ENCODE data around the gene TBC1D1. TPM values are rescaled to one million over a fixed set of nuclear protein-coding genes. Genes with fewer than 3 reads are reported as not detected.

The TBC1D1 gene
- polyA plus RNA-seq, 1 donor from 2014 or later, result 23.2 TPM

GRCh38 chr4:38105475-38106220 lies 214.8 kb downstream of the TBC1D1 start:
- H3K4me2 ChIP-seq (ENCODE audit: low read length), result no peak overlapping the region
- TF ChIP-seq TAF1 (IDR thresholded peaks at IDR 0.05; ENCODE audit: low read depth) (no peak), EP300 (conservative IDR thresholded peaks at IDR 0.05; ENCODE audit: poor library complexity, severe bottlenecking) (no peak), POLR2AphosphoS5 (IDR thresholded peaks at IDR 0.05) (no peak), RAD21 (conservative IDR thresholded peaks at IDR 0.05) (no peak), EZH2 (IDR thresholded peaks at IDR 0.05; ENCODE audit: borderline replicate concordance, insufficient read depth, low read length, poor library complexity, severe bottlenecking) (no peak), SMC3 (conservative IDR thresholded peaks at IDR 0.05; ENCODE audit: poor library complexity) (no peak), MXI1 (conservative IDR thresholded peaks at IDR 0.05; ENCODE audit: poor library complexity, severe bottlenecking) (no peak)
- TF ChIP-seq, protein P1, sequence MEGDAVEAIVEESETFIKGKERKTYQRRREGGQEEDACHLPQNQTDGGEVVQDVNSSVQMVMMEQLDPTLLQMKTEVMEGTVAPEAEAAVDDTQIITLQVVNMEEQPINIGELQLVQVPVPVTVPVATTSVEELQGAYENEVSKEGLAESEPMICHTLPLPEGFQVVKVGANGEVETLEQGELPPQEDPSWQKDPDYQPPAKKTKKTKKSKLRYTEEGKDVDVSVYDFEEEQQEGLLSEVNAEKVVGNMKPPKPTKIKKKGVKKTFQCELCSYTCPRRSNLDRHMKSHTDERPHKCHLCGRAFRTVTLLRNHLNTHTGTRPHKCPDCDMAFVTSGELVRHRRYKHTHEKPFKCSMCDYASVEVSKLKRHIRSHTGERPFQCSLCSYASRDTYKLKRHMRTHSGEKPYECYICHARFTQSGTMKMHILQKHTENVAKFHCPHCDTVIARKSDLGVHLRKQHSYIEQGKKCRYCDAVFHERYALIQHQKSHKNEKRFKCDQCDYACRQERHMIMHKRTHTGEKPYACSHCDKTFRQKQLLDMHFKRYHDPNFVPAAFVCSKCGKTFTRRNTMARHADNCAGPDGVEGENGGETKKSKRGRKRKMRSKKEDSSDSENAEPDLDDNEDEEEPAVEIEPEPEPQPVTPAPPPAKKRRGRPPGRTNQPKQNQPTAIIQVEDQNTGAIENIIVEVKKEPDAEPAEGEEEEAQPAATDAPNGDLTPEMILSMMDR (IDR thresholded peaks at IDR 0.05; ENCODE audit: poor library complexity, severe bottlenecking), result no peak
- TF ChIP-seq, protein P2, sequence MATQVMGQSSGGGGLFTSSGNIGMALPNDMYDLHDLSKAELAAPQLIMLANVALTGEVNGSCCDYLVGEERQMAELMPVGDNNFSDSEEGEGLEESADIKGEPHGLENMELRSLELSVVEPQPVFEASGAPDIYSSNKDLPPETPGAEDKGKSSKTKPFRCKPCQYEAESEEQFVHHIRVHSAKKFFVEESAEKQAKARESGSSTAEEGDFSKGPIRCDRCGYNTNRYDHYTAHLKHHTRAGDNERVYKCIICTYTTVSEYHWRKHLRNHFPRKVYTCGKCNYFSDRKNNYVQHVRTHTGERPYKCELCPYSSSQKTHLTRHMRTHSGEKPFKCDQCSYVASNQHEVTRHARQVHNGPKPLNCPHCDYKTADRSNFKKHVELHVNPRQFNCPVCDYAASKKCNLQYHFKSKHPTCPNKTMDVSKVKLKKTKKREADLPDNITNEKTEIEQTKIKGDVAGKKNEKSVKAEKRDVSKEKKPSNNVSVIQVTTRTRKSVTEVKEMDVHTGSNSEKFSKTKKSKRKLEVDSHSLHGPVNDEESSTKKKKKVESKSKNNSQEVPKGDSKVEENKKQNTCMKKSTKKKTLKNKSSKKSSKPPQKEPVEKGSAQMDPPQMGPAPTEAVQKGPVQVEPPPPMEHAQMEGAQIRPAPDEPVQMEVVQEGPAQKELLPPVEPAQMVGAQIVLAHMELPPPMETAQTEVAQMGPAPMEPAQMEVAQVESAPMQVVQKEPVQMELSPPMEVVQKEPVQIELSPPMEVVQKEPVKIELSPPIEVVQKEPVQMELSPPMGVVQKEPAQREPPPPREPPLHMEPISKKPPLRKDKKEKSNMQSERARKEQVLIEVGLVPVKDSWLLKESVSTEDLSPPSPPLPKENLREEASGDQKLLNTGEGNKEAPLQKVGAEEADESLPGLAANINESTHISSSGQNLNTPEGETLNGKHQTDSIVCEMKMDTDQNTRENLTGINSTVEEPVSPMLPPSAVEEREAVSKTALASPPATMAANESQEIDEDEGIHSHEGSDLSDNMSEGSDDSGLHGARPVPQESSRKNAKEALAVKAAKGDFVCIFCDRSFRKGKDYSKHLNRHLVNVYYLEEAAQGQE (IDR thresholded peaks at IDR 0.05; ENCODE audit: borderline replicate concordance), result no peak

DNA sequence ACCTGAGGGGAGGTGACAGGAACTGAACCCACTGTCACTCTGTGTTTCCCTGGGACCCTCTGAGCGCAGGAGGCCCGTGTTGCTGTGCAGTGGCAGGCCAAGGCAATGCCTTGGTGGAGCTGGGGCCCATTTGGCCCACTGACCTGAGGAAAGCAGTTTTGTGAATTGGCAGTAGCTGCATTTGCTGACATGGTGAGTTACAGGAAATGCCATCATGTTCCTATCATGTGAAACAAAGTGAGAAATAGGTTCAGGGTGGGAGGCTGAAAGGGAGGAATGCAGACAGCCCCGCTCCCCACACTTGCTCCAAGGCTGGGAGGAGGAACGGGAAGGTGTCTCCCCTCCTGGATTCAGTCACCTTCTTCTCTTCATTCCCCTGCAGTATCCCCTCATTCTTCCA lies 215.4 kb downstream of the TBC1D1 start:
- H2AFZ ChIP-seq (ENCODE audit: low read depth, low read length), result no peak overlapping the region
- no peak overlapping the region for H3K9ac ChIP-seq (ENCODE audit: low read length)
- TF ChIP-seq, protein P1 (IDR thresholded peaks at IDR 0.05; ENCODE audit: poor library complexity, severe bottlenecking), result no peak
- H3K9me2 ChIP-seq (ENCODE audit: insufficient read depth, low read length), result no peaks in the 10 kb centered on the region
- no peaks in the 10 kb centered on the region for H3K79me2 ChIP-seq (replicated peaks; ENCODE audit: insufficient read depth, low read length)
- no peaks in the 10 kb centered on the region for H4K20me1 ChIP-seq (ENCODE audit: insufficient read depth)
- no peak overlapping the region for H3K4me2 ChIP-seq (ENCODE audit: low read length)
- no peaks in the 10 kb centered on the region for H3K27me3 ChIP-seq (ENCODE audit: insufficient read depth, low read depth, low read length)
- H3K9me3 ChIP-seq (ENCODE audit: low read length), result no peaks in the 10 kb centered on the region
- H3K27ac ChIP-seq (ENCODE audit: low read length), result no peak overlapping the region
- H3K36me3 ChIP-seq (ENCODE audit: insufficient read depth, low read length), result no peaks in the 10 kb centered on the region
- no peak overlapping the region for H3K4me3 ChIP-seq (ENCODE audit: low read length)
- no peaks in the 10 kb centered on the region for H3F3A ChIP-seq (ENCODE audit: insufficient read depth, low read length, poor library complexity, severe bottlenecking)

More at GRCh38 chr4:38105475-38106220, 214.8 kb downstream of the TBC1D1 start:
- Histone ChIP-seq H3K79me2 (replicated peaks; ENCODE audit: insufficient read depth, low read length) (no peaks in the 10 kb centered on the region), H2AFZ (ENCODE audit: low read depth, low read length) (no peak overlapping the region), H3K9ac (ENCODE audit: low read length) (no peak overlapping the region), H4K20me1 (ENCODE audit: insufficient read depth) (no peaks in the 10 kb centered on the region), H3K27me3 (ENCODE audit: insufficient read depth, low read depth, low read length) (no peaks in the 10 kb centered on the region), H3F3A (ENCODE audit: insufficient read depth, low read length, poor library complexity, severe bottlenecking) (no peaks in the 10 kb centered on the region), H3K4me3 (ENCODE audit: low read length) (no peak overlapping the region), H3K9me3 (ENCODE audit: low read length) (no peaks in the 10 kb centered on the region), H3K27ac (ENCODE audit: low read length) (no peak overlapping the region), H3K9me2 (ENCODE audit: insufficient read depth, low read length) (no peaks in the 10 kb centered on the region), H3K36me3 (ENCODE audit: insufficient read depth, low read length) (no peaks in the 10 kb centered on the region)

All from neural cell (in vitro differentiated cells).